ENCODE data around the gene SH3GL1.
A peak's percentile ranks its signal among the peaks of the same experiment; 100 is the strongest.
"Not testable (repeated sequence)": the region's sequence is repeated elsewhere in the genome, so short reads cannot be mapped to it uniquely, and the experiment has no call there.

Gene SH3GL1

GRCh38 chr19:4362831-4363545, 37.4 kb downstream of the SH3GL1 start:
- DNase-seq = no peak

DNA sequence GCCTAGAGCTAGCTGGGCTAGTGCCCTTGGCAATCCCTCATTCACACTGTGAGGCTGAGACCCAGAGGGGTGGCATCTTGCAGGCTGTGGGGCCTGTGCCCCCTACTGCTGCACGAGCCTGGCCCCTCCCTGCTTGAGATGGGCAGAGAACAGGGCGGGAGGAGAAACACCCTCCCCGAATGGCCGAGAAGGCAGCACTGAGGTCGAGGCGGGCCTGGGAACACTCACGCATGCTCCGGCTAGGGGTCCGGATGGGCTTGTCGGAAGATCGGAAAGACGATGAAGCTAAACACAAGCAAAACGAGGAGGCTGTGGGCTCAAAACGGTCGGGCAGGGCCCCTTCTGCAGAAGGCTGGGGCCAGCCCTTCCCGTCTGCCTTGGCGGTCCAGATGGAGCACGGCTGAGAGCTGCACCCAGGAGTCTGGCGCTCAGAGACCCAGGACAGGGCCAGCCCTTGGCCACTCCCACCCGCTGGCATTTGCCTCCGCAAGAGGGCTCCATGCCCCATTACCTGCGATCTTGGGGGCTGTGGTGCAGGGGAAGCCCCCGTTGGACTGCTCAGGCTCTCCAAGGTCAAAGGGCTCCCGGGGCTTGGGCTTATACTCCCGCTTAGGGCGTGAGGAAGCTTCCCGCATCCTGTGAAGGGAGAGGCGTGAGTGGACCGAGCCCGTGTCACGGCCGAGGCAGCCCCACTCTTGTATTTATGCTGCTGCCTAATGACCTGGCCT, 38.1 kb downstream of the SH3GL1 start:
- DNase-seq = no peak

GRCh38 chr19:4361152-4362046, 38.9 kb downstream of the SH3GL1 start:
- no peak for DNase-seq

GRCh38 chr19:4360641-4361151, 39.7 kb downstream of the SH3GL1 start:
- DNase-seq = no peak

DNA sequence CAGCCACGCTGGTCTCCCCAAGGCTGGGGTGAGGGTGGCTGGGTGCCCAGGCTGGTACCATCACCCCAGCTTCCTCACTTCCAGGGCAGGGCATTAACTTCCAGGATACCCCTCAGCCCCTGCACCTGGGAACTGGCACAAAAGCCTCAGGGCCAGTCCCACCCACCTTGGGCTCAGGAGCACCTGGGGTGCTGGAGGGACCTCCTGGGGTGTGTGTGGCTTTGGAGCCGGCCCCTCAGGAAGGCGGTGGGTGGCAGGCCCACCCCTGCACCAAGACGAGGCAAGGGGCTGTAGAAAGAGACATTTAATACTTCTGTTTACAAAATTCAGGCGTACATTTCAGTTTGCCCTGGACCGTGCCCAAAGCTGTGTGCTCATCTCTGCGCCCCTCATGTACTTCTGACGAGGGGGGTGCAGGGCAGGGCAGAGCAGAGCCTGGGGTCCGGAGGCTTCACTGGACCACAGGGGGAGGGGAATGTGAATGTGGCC, 40.2 kb downstream of the SH3GL1 start:
- DNase-seq = no peak

DNA sequence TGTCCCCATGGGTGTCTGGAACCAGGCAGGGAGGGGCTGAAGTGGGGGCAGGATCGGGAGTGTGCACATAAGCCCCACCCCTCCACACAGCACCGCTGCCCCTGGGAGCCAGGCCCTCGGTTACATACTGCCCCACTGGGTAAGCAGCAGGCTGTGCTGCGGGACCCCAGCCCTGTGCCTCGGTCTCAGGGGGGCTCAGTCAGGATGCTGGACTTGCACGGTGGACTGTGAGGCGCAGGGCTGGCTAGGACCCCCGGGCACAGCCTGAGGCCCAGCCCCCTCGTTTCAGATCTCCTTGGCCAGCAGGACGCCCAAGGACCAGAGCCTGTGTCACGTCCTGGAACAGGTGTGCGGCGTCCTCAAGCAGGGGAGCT, 40.7 kb downstream of the SH3GL1 start:
- no peak for DNase-seq

GRCh38 chr19:4358709-4359626, 41.4 kb downstream of the SH3GL1 start:
- DNase-seq = no peak

DNA sequence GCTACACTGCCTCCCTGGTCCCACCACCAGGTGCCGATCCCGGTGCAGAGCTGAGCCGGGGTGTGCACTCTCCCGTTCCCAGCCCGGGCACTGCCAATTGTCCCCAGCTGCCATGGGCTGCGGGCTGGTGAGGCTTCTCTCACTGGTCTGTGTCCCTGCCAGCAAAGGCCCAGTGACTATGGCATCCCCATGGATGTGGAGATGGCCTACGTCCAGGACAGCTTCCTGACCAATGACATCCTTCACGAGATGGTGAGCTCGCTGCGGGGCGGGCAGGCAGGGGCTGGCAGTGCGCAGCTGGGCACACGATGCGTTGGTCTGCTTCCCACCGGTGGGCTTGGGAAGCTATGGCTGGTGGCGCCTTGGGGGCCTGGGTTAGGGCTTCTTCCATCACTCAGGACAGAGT, 42.4 kb downstream of the SH3GL1 start:
- DNase-seq = no peak

DNA sequence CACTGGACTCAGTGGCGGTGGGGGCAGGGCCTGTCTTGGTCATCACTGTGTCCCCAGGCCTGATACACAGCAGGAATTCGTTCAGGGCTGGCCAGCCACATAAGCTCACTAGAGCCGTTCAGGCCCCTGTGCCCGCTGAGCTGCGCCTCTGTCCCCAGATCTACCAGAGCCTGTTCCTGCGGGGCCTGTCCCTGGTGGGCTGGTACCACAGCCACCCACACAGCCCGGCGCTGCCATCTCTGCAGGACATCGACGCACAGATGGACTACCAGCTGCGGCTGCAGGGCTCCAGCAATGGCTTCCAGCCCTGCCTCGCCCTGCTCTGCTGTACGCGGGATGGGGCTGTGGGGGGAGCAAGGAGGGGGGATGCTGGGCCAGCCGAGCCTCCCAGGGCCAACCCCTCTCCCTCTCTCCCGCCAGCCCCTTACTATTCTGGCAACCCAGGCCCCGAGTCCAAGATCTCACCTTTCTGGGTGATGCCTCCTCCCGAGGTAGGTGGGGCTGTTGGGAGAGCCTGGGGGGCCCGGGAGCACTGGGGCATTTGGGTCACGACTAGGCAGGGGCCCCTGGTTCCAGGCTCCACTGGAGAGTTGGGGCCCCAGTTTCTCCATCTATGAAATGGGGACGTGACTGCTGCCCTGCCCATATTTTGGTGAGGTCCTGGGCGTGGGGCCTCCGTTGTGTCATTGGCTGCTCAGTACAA, 43.1 kb downstream of the SH3GL1 start:
- no peak for DNase-seq

GRCh38 chr19:4354897-4355296, 45.5 kb downstream of the SH3GL1 start:
- no peak for DNase-seq

- no peak for DNase-seq
These were observed 46.1 kb downstream of the SH3GL1 start for GRCh38 chr19:4354282-4354681.

DNA sequence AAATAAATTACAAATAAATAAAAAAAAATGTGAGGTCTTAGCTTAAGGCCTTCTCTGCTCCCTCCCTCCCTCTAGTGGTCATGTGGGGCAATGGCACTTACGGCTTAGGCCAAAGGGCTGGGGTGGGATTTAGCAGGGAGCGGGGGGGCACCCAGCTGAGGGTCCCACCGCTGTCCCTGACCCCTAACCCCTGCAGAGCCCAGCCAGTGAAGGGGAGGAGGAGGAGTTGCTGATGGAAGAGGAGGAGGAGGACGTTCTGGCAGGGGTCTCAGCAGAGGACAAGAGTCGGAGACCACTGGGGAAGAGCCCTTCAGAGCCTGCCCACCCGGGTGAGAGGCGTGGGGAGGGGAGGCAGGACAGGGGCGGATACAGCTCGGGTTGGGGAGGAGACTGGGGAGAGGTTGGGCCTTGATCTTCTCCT, 47.6 kb downstream of the SH3GL1 start:
- peak; percentile 66 to 71 for DNase-seq

DNA sequence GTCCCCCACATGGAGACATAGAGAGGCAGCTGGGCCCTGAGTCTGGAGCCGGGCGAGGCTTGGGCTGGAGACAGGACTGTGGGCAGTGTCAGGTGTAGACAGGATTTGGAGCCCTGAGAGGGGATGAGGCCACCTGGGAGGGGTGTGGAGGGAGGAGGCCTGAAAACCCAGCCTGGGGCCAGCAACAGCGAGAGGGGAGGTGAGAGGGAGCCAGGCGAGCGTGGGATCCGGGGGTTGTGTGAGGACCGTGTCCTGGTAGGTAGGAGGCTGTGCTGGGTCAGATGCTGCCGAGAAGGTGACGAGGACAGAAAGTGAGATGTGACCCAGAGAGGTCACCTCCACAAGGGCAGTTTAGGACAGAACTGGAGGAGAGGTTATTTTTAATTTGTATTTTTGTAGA, 49.6 kb downstream of the SH3GL1 start:
- DNase-seq = no peak

DNA sequence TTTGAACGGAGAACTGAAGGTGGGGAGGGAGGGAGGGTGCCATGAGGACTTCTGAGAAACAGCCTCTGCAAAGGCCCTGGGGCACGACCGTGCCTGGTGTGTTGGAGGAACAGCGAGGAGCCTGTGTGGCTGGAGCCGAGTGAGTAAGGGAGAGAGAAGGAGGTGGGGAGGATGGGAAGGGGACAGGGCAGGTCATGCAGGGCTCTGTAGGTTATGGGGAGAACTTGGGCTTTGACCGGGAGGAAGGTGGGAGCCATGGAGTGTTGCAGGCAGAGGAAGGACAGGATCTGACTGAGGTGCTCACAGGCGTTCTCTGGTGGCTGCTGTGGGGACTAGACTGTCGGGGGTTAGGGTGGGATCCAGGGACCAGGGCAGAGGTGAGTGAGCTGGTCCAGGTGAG, 50.2 kb downstream of the SH3GL1 start:
- no peak for DNase-seq

GRCh38 chr19:4349225-4349624, 51.1 kb downstream of the SH3GL1 start:
- not testable (repeated sequence) for DNase-seq

DNA sequence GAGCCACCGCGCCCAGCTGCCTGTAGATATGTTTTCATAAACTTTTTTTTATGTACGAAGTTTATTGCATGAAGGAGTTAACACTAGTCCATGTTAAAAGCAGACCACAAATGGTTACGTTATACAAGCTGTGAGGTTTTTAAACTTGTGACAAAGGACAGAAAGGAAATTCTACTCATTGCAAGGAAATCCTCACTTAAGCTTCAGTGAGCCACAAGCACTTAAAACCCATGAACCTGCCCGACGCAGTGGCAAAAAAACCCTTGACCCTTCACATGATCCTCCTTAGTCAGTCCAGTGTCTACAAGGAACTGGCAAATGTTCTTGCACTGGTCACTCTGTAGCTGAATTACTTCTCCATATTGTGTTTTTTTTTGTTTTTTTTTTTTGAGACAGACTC, 52.8 kb downstream of the SH3GL1 start:
- no peak for DNase-seq

- no peak for DNase-seq
These were observed 54.3 kb downstream of the SH3GL1 start for GRCh38 chr19:4346020-4346383.

- DNase-seq = no peak
These were observed 54.9 kb downstream of the SH3GL1 start for GRCh38 chr19:4345342-4346019.

DNA sequence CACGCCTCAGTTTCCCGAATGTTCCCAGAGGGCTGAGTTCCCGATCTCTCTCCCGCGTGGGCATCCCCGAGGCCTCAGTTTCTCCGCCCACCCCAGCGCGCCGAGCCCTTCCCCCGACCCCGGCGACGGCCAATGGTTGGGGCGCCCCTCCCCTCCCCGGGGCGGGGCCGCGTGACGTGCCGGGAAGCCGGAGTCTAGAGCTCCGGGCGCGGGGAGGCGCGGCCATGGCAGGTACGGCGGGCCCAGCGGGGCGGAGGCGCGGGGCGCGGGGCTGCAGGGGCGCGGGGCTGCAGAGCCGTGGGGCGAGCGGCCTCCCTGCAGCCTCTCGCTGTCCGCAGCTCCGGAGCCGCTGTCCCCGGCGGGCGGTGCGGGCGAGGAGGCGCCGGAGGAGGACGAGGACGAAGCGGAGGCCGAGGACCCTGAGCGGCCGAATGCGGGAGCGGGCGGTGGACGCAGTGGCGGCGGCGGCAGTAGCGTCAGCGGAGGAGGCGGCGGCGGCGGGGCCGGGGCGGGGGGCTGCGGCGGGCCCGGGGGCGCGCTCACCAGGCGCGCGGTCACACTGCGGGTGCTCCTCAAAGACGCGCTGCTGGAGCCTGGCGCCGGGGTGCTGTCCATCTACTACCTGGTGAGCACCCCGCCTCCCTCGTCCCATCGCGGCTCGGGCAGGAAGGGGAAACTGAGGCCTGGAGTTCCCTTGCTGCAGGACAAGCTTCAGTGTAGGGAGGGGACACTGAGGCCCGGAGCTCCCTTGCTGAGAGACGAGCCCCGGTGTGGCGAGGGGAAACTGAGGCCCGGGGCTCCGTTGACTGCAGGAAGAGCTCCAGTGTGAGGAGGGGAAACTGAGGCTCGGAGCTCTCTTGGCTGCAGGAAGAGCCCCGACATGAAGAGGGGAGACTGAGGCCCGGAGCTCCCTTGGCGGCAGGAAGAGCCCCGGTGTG, 56.7 kb downstream of the SH3GL1 start, which contains the start of gene MPND:
Gene MPND, plus strand, starts transcription at position 193 of the 938 bp plus-strand sequence. Its CDS starts 32 bp downstream, at position 225.
- peak; percentile 94 to 95 for DNase-seq
